Ishikawa (cell line): Measurements from ENCODE around the gene ANKRD16.

Experiments
- CEBPB ChIP-seq: IDR thresholded peaks from 2 replicates; pipeline ENCODE4 v1.6.1; 2012
- CREB1 ChIP-seq: IDR thresholded peaks from 2 replicates; pipeline ENCODE4 v1.6.1; 2012; ENCODE audit warnings: low read depth
- EGR1 ChIP-seq: IDR thresholded peaks from 2 replicates; pipeline ENCODE4 v1.6.1; 2012
- EP300 ChIP-seq: IDR thresholded peaks from 2 replicates; pipeline ENCODE4 v1.6.1; 2012; ENCODE audit warnings: borderline replicate concordance
- FOXM1 ChIP-seq: IDR thresholded peaks from 2 replicates; pipeline ENCODE4 v1.6.1; 2012; ENCODE audit warnings: low read depth, borderline replicate concordance
- MAX ChIP-seq: IDR thresholded peaks from 2 replicates; pipeline ENCODE4 v1.6.1; 2012
- NFIC ChIP-seq: IDR thresholded peaks from 2 replicates; pipeline ENCODE4 v1.6.1; 2012
- RAD21 ChIP-seq: IDR thresholded peaks from 2 replicates; pipeline ENCODE4 v1.6.1; 2012; ENCODE audit warnings: low read depth
- REST ChIP-seq: IDR thresholded peaks from 2 replicates; pipeline ENCODE4 v1.6.1; 2012; ENCODE audit warnings: low read depth, mild to moderate bottlenecking
- TAF1 ChIP-seq: IDR thresholded peaks from 2 replicates; pipeline ENCODE4 v1.6.1; 2012; ENCODE audit warnings: low read depth, mild to moderate bottlenecking
- TCF12 ChIP-seq: IDR thresholded peaks from 2 replicates; pipeline ENCODE4 v1.6.1; 2012; ENCODE audit warnings: low read depth
- TEAD4 ChIP-seq: IDR thresholded peaks from 2 replicates; pipeline ENCODE4 v1.6.1; 2012
- USF1 ChIP-seq: IDR thresholded peaks from 2 replicates; pipeline ENCODE4 v1.6.1; 2012
- YY1 ChIP-seq: IDR thresholded peaks from 2 replicates; pipeline ENCODE4 v1.6.1; 2012; ENCODE audit warnings: low read depth
- ZBTB7A ChIP-seq: IDR thresholded peaks from 2 replicates; pipeline ENCODE4 v1.6.1; 2012; ENCODE audit warnings: low read depth

Gene ANKRD16

GRCh38 chr10:5860066-5860465 lies 29.6 kb downstream of the ANKRD16 start:
- no peak for TF ChIP-seq CEBPB
- TF ChIP-seq EGR1 = no peak
- no peak for TF ChIP-seq CREB1
- TF ChIP-seq ZBTB7A = no peak
- no peak for TF ChIP-seq REST
- no peak for TF ChIP-seq TEAD4
- no peak for TF ChIP-seq RAD21
- no peak for TF ChIP-seq TAF1
- no peak for TF ChIP-seq EP300
- no peak for TF ChIP-seq FOXM1
- no peak for TF ChIP-seq TCF12
- TF ChIP-seq MAX = no peak
- no peak for TF ChIP-seq NFIC
- no peak for TF ChIP-seq USF1

- no peak for TF ChIP-seq NFIC
- TF ChIP-seq MAX = no peak
- no peak for TF ChIP-seq YY1
These were observed 30.9 kb downstream of the ANKRD16 start for GRCh38 chr10:5858811-5859210.

GRCh38 chr10:5856701-5857004 lies 33.0 kb downstream of the ANKRD16 start:
- TF ChIP-seq NFIC = no peak
- TF ChIP-seq TAF1 = no peak
- TF ChIP-seq EP300 = no peak
- no peak for TF ChIP-seq MAX
- TF ChIP-seq CEBPB = no peak
- no peak for TF ChIP-seq TEAD4
- TF ChIP-seq EGR1 = no peak
- TF ChIP-seq REST = no peak
- no peak for TF ChIP-seq CREB1
- TF ChIP-seq FOXM1 = no peak
- no peak for TF ChIP-seq RAD21
- no peak for TF ChIP-seq ZBTB7A
- no peak for TF ChIP-seq TCF12
- no peak for TF ChIP-seq USF1
- TF ChIP-seq YY1 = no peak

- 0 out of 2 replicates have a peak, but pooled peaks have one; percentile 20 for TF ChIP-seq NFIC
- TF ChIP-seq ZBTB7A = no peak
- TF ChIP-seq CREB1 = no peak
- no peak for TF ChIP-seq CEBPB
- no peak for TF ChIP-seq REST
These were observed 33.6 kb downstream of the ANKRD16 start for GRCh38 chr10:5855979-5856700.

- TF ChIP-seq TCF12 = no peak
- no peak for TF ChIP-seq TEAD4
- TF ChIP-seq CEBPB = no peak
- no peak for TF ChIP-seq REST
- no peak for TF ChIP-seq EP300
These were observed 35.6 kb downstream of the ANKRD16 start for GRCh38 chr10:5854131-5854475.
